Activated T-helper 1 cell treated with anti-CD3 and anti-CD28 coated beads, Interleukin-2, amount 50 U/mL, for 16 hours (primary cell): ENCODE data around the gene ARHGAP10.
"Not testable (repeated sequence)": the region's sequence is repeated elsewhere in the genome, so short reads cannot be mapped to it uniquely, and the experiment has no call there.

Source experiments
- DNase-seq, 2 donors: peaks; one replicate each; pipeline ENCODE4 v3.0.0-alpha.2; 2020; ENCODE audit warnings: low read depth in 1 of 2, low spot score in 1 of 2

Gene ARHGAP10

GRCh38 chr4:147891476-147892115 is 159.7 kb downstream of the ARHGAP10 start:
- DNase-seq: no peak

DNA sequence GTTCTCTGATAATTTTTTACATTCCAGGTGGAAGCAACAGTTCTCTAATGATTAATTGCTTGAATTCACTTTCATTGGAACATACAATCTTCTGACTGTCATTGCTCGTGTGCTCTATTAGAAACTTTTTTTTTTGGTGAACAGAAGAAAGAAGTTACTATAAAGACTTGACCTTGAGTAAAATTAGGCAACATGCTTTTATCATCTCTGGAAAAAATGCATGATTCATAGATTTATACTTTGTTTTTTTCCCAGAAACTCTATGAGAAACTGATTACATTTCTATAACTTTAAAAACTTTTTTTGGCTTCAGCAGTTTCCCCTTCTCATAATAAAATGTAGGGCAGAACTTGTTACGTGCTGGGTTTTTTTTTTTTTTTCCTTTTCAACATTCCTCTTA is 167.6 kb downstream of the ARHGAP10 start:
- no peak for DNase-seq

DNA sequence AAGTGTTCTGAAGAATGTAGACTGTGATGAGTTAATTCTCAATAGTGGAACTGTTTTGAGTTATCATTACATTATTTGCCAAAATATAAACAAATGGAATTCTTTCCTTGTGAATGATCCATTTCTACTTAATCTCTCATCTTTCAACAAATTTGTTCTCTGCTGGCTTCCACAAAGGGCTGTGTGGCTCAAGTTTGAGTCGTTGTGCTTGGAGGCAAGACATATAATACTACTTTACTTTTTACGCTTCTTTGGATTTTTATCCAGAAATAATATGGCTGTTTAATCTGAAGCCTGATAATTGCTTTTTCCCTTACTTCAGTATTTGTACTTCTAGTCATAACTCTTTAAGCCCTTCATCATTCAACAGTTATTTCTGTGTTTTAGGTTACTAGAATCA is 169.5 kb downstream of the ARHGAP10 start:
- no peak for DNase-seq

DNA sequence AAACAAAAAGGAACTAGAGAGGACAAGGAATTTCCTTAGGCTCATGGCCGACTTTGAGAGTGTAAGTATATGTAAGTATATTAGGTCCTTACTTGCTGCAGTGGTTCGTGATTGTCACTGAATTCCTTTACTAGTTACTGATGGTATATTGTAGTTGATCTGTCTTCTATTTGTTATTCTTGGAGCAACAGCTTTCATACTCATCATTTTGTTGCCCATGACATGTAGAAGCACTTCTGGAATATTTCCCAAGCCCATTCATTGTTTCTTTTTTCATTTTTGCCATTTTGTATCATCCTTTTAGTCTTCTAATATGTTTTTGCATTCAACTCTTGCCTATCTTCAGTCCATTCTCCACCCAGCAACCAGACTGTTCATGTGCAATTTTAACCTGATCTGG is 170.0 kb downstream of the ARHGAP10 start:
- DNase-seq: no peak

- DNase-seq: no peak
Observed at GRCh38 chr4:147909225-147909624, 177.3 kb downstream of the ARHGAP10 start.

- no peak for DNase-seq
Observed at GRCh38 chr4:147910315-147910714, 178.4 kb downstream of the ARHGAP10 start.

- not testable (repeated sequence) for DNase-seq
Observed at GRCh38 chr4:147912106-147912505, 180.2 kb downstream of the ARHGAP10 start.

GRCh38 chr4:147913137-147913536 is 181.2 kb downstream of the ARHGAP10 start:
- no peak for DNase-seq

- no peak for DNase-seq
Observed at GRCh38 chr4:147916351-147916750, 184.5 kb downstream of the ARHGAP10 start.

DNA sequence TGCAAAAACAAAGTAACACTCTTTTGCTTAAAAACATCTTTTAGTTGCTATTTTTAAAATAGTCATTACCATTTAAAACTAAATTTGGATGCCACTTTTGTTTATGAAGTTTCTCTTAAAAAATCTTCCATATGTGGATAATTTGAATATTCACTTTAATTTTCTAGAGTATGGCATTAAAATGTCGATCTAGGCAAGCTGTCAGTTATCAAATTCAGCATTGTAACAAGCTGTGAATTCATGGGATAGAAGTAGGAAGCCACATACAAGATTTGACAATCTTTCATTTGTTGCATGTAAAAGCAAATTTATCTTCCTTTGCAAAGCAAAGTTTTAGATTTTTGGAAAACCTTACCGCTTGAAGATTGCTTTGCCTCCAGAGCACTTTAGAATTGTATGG is 191.5 kb downstream of the ARHGAP10 start:
- no peak for DNase-seq

- no peak for DNase-seq
Observed at GRCh38 chr4:147923854-147924253, 192.0 kb downstream of the ARHGAP10 start.

DNA sequence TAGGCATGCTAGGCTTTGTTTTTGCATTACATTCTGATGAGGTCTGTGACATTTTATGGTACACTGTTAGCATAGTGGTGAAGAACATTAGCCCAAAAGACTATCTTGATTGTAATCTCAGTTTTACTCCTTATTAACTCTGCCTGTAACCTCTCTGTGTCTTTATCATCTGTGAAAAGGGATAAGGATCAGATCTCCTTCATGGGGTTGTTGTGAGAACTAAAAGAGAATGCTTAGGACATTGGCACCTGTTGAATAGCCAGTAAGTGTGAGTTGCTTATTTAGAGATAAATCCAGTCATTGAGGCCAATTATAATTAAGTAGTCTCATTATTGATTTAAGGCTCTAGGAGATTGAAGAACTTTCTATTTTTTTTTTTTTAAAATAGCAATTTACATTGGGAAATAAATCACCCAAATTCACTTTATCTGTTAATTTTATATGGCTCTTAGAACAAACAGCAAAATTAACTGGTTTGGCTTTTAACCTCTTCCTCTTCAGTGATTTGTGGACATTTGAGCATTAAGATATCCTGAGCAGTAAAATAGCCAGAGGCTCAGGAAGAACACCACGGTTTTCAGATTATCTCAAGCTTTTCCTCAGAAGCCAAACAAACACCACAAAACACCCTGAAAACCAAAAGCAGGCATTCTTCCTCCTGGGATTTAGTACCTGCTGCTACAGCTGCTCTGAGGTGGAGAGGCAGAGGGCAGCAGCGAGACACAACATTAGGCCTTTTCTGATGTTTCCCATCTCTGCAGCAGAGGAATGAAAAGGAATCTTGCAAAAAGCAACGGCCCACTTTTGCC is 192.9 kb downstream of the ARHGAP10 start:
- no peak for DNase-seq

- DNase-seq: no peak
Observed at GRCh38 chr4:147927377-147928137, 195.7 kb downstream of the ARHGAP10 start.

- DNase-seq: no peak
Observed at GRCh38 chr4:147928400-147928799, 196.5 kb downstream of the ARHGAP10 start.

GRCh38 chr4:147929746-147930145 is 197.9 kb downstream of the ARHGAP10 start:
- DNase-seq: no peak

DNA sequence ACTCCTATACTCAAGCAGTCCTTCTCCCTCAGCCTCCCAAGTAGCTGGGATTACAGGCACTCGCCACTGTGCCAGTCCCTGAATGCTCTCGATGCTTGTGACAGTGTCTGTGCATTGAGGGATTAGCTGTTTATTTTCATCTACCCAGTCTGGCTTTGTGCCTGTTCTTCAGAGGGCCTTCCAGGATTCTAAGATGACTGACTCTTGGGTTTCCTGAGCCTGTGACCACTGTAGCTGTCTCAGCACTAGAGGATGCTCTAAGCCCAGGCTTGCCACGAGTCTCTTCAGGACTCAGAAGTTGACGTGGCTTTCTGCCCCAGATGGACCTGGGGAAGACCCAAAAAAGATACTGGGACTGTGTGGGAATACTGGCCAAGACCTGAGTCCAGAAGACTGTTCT is 201.4 kb downstream of the ARHGAP10 start:
- no peak for DNase-seq

DNA sequence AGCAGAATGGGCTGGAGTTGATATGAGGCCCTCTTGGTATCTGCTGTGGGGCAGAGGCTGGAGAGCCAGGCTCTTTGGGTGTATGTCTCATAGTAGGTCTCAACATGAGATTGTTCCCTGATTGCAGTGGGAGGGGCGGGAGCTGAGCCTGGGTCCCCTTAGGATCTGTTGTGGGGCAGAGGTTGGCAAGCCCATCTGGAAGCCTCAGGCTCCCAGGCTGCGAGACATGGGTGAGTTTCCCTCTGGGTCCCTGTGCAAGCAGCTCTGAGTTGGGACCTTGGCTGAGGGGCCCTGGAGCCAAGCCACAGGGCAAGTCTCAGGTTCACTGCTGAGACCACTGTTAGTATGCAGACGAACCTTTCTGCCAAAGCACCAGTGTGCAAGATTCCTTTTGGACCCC is 201.9 kb downstream of the ARHGAP10 start:
- no peak for DNase-seq

- DNase-seq: no peak
Observed at GRCh38 chr4:147938496-147938895, 206.6 kb downstream of the ARHGAP10 start.

DNA sequence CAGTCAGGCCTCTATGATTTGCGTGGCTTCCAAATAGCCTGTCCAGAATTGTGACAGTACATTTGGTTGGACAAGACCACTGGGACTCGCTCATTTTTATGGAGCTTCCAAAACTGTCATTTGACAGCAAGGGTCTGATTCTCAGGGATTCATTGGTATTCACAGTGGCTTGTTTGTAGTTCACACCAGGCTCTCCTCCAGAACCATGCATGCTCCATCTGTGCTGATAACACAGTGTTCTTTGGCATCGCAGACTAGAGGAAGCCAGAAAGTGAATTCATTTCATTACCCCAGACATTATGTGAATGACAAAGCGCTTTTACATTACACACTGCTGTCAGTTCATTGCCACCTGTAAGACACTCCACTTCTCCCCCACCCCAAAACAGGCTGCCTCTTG is 208.3 kb downstream of the ARHGAP10 start:
- DNase-seq: no peak

DNA sequence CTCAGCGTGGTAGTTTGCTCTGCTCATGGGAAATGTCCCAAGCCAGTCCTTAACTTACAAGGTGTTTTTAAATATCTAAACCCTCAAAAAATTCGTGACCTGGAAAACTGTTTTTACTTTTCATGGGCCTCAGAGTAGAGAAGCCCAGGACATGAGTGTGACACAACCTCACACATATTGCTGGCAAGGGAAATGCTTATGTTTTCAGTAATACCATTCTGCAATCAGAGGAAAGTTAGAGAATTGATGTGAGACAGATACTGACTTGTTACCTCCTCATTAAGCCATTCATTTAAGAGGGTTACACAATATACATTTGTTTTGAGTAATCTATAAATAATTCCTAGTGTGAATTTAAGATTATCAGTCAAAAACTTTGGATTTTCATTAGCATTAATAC is 209.5 kb downstream of the ARHGAP10 start:
- DNase-seq: no peak

DNA sequence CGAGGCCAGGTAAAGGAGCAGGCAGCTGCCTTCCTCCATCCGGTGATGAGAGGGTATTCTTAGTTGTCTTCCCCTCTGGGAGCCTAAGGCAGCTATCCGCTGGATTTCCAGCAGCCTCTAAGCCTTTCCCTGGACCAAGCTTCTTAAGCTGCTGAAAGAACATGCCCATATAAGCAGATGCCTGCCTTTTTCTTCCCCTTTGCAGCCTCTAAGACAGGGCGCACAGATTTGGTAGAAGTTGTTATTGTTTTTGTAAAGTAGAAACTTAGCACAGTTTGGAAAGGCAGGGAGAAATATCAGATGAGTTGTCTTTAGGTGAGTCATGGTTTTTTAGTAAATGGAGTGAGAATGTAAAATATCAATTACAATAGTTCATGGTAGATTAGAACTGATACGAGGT is 210.8 kb downstream of the ARHGAP10 start:
- DNase-seq: no peak

- no peak for DNase-seq
Observed at GRCh38 chr4:147943159-147943638, 211.3 kb downstream of the ARHGAP10 start.
